ENCODE measurements around the gene SRRM3.

SRRM3 gene

DNA sequence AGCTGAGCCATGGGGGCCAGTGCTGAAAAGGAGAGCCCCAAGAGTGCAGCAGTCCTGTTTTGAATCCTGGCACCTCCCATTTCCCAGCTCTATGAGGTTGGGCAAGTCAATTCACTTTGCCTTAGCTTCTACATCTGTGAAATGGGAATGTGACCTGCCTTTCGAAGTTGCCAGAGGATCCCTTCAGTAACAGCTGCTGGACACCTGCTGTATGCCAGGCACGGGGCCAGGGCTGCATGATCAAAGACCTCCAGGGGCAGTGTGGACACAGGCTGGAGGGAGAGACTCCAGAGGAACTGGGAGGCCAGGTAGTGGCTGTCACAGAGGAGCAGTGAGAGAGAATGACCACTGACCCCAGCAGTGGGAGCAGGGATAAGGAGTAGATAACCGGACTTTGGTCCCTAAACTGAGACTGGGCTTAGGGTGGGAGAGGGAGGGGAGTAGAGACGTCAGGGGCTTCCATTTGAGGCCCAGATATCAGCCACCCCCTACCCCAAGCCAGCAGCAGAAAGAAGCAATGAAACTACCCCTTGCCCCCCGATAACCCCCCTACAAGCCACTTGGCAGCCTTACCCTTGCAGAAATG lies 45.2 kb downstream of the SRRM3 start (continued):
- TF ChIP-seq ZNF777 (tag by site-specific recombination; IDR thresholded peaks at IDR 0.05; ENCODE audit: borderline replicate concordance) = no peak
- TF ChIP-seq ZFHX2 (tag by site-specific recombination; conservative IDR thresholded peaks at IDR 0.05) = no peak
- TF ChIP-seq ZNF202 (tag by site-specific recombination; IDR thresholded peaks at IDR 0.05; ENCODE audit: borderline replicate concordance) = no peak
- no peak for TF ChIP-seq ZNF837 (tag by site-specific recombination; IDR thresholded peaks at IDR 0.05)
- TF ChIP-seq ZNF701 (tag by site-specific recombination; IDR thresholded peaks at IDR 0.05) = no peak

- TF ChIP-seq ZNF549 (tag by site-specific recombination; IDR thresholded peaks at IDR 0.05) (no peak), IKZF3 (tag by site-specific recombination; IDR thresholded peaks at IDR 0.05) (no peak), ZNF292 (tag by site-specific recombination; IDR thresholded peaks at IDR 0.05; ENCODE audit: borderline replicate concordance, low read depth) (no peak), ZBTB48 (tag by site-specific recombination; IDR thresholded peaks at IDR 0.05) (no peak), ZNF239 (tag by site-specific recombination; IDR thresholded peaks at IDR 0.05) (no peak), OSR2 (tag by site-specific recombination; IDR thresholded peaks at IDR 0.05) (no peak), ZBTB17 (tag by site-specific recombination; IDR thresholded peaks at IDR 0.05) (no peak), KLF7 (tag by site-specific recombination; IDR thresholded peaks at IDR 0.05; ENCODE audit: borderline replicate concordance) (no peak), ZNF521 (tag by site-specific recombination; IDR thresholded peaks at IDR 0.05) (no peak)
- Histone ChIP-seq H3K36me3 (ENCODE audit: control insufficient read depth in 2 of 2, insufficient read depth in 1 of 2, low read length in 2 of 2) (no peaks in the 10 kb centered on the region), H3K4me3 (ENCODE audit: low read depth, low read length) (no peak overlapping the region), H3K27ac (ENCODE audit: extremely low read depth, low read depth, low read length) (no peak overlapping the region), H3K4me1 (ENCODE audit: control insufficient read depth, insufficient read depth, low read length) (no peaks in the 10 kb centered on the region), H3K9me3 (ENCODE audit: control insufficient read depth, insufficient read depth, low read depth, low read length) (no peaks in the 10 kb centered on the region)
- ChIA-PET POLR2A (no interaction called here), CTCF (interaction anchor here (1.1 kb wide), 1 partner anchor 69 kb away, joined by 3 read pairs; no protein-coding TSS in a partner anchor)
These were observed 46.2 kb downstream of the SRRM3 start for GRCh38 chr7:76247938-76248337.

GRCh38 chr7:76252021-76252420 lies 50.3 kb downstream of the SRRM3 start:
- TF ChIP-seq ZNF133 (tag by site-specific recombination; IDR thresholded peaks at IDR 0.05) (no peak), MZF1 (tag by site-specific recombination; IDR thresholded peaks at IDR 0.05; ENCODE audit: borderline replicate concordance) (no peak), ZNF510 (tag by site-specific recombination; IDR thresholded peaks at IDR 0.05; ENCODE audit: insufficient replicate concordance) (no peak), ZNF658 (tag by site-specific recombination; IDR thresholded peaks at IDR 0.05) (no peak), KLF17 (tag by site-specific recombination; IDR thresholded peaks at IDR 0.05) (no peak), ZNF585B (tag by site-specific recombination; IDR thresholded peaks at IDR 0.05) (no peak), AEBP2 (tag by site-specific recombination; IDR thresholded peaks at IDR 0.05; ENCODE audit: borderline replicate concordance) (no peak), FEZF1 (tag by site-specific recombination; IDR thresholded peaks at IDR 0.05) (no peak), ZSCAN18 (tag by site-specific recombination; IDR thresholded peaks at IDR 0.05) (no peak), IKZF3 (tag by site-specific recombination; IDR thresholded peaks at IDR 0.05) (no peak), ZBTB17 (tag by site-specific recombination; IDR thresholded peaks at IDR 0.05) (no peak), ZNF529 (tag by site-specific recombination; IDR thresholded peaks at IDR 0.05; ENCODE audit: insufficient replicate concordance) (no peak), ZNF48 (tag by site-specific recombination; IDR thresholded peaks at IDR 0.05) (no peak), ZNF837 (tag by site-specific recombination; IDR thresholded peaks at IDR 0.05) (no peak)
- H3K9me3 ChIP-seq (ENCODE audit: control insufficient read depth, insufficient read depth, low read depth, low read length) = no peaks in the 10 kb centered on the region
- POLR2A ChIA-PET = no interaction called here
- no peak overlapping the region for H3K4me3 ChIP-seq (ENCODE audit: low read depth, low read length)
- H3K36me3 ChIP-seq (ENCODE audit: control insufficient read depth in 2 of 2, insufficient read depth in 1 of 2, low read length in 2 of 2) = no peaks in the 10 kb centered on the region
- CTCF ChIA-PET = interaction anchor here (0.9 to 3.1 kb wide), 3 partner anchors 11 to 73 kb away, joined by 3 to 13 read pairs (median 3); no protein-coding TSS in a partner anchor
- H3K27ac ChIP-seq (ENCODE audit: extremely low read depth, low read depth, low read length) = no peak overlapping the region
- no peaks in the 10 kb centered on the region for H3K4me1 ChIP-seq (ENCODE audit: control insufficient read depth, insufficient read depth, low read length)

Measured in HEK293 (cell line).